GM10847 (cell line): ENCODE results near the gene GP9.

Source experiments
- POLR2A ChIP-seq: IDR thresholded peaks from 2 replicates; pipeline ENCODE4 v1.6.1; 2011; ENCODE audit not compliant: insufficient read length; ENCODE audit errors: extremely low read depth

Gene GP9

GRCh38 chr3:129057249-129057648, 3.3 kb upstream of the GP9 start:
- no peak for TF ChIP-seq POLR2A

GRCh38 chr3:129058441-129059200, 2.0 kb upstream of the GP9 start:
- no peak for TF ChIP-seq POLR2A

- no peak for TF ChIP-seq POLR2A
Observed at GRCh38 chr3:129059311-129059958, 1.1 kb upstream of the GP9 start.

GRCh38 chr3:129061023-129061887, 676 bp downstream of the GP9 start:
- no peak for TF ChIP-seq POLR2A

- TF ChIP-seq POLR2A: no peak
Observed at GRCh38 chr3:129061888-129062834, 1.6 kb downstream of the GP9 start.

GRCh38 chr3:129063091-129063640, 2.6 kb downstream of the GP9 start:
- no peak for TF ChIP-seq POLR2A

DNA sequence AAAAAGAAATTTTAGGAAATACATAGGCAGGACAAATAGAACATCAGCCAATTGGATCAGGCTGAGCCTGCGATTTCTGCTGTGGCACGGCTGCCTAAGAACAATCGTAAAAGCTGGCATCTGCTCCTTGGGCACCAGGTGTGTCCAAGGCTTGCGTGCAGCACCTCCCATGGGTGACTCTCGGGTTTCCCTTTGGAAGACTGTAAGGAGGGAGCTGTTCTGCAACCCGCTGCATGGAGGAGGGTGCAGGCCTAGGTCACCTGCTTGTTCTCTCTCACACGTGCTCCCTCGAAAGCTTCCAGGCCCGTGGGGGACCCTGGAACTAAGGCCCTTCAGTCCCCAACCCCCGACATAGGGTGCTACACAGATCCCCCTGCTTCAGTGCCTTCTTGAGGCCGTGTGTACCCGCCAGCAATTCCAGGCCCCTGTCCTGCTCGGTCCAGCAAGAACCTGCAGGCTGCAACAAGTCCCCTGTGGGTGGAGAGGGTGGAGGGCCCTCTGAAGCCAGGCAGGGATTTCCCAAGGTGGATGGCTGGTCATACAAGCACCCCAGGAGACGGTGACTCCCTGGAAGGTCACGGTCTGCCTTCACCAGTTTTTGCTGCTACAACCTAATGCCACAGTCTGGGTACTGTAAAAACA, 3.4 kb downstream of the GP9 start:
- TF ChIP-seq POLR2A: no peak

- no peak for TF ChIP-seq POLR2A
Observed at GRCh38 chr3:129065016-129065719, 4.6 kb downstream of the GP9 start.

DNA sequence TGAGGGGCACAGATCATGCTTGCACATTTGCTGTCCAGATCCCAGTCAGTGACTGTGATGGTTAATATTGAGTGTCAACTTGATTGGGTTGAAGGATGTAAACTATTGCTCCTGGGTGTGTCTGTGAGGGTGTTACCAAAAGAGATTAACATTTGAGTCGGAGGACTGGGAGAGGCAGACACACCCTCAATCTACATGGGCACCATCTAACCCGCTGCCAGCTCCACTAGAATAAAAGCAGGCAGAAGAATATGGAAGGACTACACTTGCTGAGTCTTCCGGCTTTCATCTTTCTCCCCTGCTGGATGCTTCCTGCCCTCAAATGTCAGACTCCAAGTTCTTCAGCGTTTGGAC, 5.1 kb downstream of the GP9 start:
- TF ChIP-seq POLR2A: no peak

GRCh38 chr3:129068291-129068886, 7.8 kb downstream of the GP9 start:
- no peak for TF ChIP-seq POLR2A

DNA sequence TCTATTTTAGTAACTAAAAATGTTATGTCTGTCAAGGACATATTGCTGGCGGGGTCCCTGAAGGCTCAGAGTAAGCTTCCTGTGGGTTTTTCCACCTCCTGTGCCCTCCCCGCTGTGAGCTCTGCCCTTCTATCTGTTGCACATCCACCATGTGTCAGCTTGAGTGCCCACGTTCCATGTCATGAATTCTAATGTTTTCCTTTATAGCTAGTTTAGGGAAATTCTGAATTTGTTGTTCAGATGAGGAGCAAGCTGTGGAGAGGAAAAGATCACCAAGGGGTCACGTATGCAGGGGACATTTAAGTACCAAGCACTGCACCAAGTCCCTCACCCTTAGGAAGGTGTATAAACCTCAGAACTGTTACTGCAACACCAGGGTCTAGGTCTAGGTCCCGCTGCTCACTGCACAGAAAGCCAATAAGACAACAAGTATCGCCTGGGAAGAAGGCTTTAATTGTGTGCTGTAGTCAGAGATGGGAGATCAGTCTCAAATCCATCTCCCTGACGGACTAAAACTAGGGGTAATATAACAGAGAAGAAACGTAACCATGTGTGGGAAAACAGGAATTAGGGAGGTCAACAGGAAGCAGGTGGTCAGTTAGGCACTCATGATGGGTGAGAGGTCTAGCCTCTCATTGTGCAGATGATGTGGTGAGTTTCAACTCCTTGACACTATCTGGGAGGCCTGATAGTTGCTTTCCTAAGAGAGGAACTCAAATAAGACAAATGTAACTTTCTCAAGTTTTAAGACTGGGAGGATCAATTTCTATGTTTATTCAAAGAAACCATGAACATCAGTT, 9.7 kb downstream of the GP9 start:
- TF ChIP-seq POLR2A: no peak

GRCh38 chr3:129077222-129077621, 16.6 kb downstream of the GP9 start:
- no peak for TF ChIP-seq POLR2A
